ACC112 (cell line): Measurements from ENCODE around the gene INPP5A.

Experiments
- H2AFZ ChIP-seq: fragments of 200-600 bp; sonication (generic); one replicate; pipeline ENCODE4 v1.6.0; 2017; ENCODE audit warnings: antibody characterized with exemption, low read length; ENCODE audit not compliant: unreplicated experiment
- H3K27ac ChIP-seq: fragments of 200-600 bp; sonication (generic); 2 replicates; pipeline ENCODE4 v1.5.1; 2014; ENCODE audit warnings: low read depth, mild to moderate bottlenecking, antibody characterized with exemption, low read length, moderate library complexity
- H3K27me3 ChIP-seq: fragments of 200-600 bp; sonication (generic); 2 replicates; pipeline ENCODE4 v1.6.1; 2014; ENCODE audit warnings: mild to moderate bottlenecking, antibody characterized with exemption, low read length, moderate library complexity, mixed read lengths; ENCODE audit not compliant: insufficient read depth
- H3K36me3 ChIP-seq: fragments of 200-600 bp; sonication (generic); 2 replicates; pipeline ENCODE4 v1.6.1; 2016; ENCODE audit warnings: mild to moderate bottlenecking, antibody characterized with exemption, low read length, moderate library complexity, mixed read lengths; ENCODE audit not compliant: insufficient read depth
- H3K4me1 ChIP-seq: fragments of 200-600 bp; sonication (generic); one replicate; pipeline ENCODE4 v1.6.1; 2016; ENCODE audit warnings: low read length, mixed read lengths; ENCODE audit not compliant: insufficient read depth, unreplicated experiment, control insufficient read depth
- H3K4me3 ChIP-seq: fragments of 200-600 bp; sonication (generic); 2 replicates; pipeline ENCODE4 v1.5.1; 2014; ENCODE audit warnings: mild to moderate bottlenecking, low read depth, low read length
- H3K79me2 ChIP-seq: fragments of 200-600 bp; sonication (generic); one replicate; pipeline ENCODE4 v1.6.0; 2016; ENCODE audit warnings: low read length; ENCODE audit not compliant: control insufficient read depth, unreplicated experiment, insufficient read depth

The INPP5A gene

DNA sequence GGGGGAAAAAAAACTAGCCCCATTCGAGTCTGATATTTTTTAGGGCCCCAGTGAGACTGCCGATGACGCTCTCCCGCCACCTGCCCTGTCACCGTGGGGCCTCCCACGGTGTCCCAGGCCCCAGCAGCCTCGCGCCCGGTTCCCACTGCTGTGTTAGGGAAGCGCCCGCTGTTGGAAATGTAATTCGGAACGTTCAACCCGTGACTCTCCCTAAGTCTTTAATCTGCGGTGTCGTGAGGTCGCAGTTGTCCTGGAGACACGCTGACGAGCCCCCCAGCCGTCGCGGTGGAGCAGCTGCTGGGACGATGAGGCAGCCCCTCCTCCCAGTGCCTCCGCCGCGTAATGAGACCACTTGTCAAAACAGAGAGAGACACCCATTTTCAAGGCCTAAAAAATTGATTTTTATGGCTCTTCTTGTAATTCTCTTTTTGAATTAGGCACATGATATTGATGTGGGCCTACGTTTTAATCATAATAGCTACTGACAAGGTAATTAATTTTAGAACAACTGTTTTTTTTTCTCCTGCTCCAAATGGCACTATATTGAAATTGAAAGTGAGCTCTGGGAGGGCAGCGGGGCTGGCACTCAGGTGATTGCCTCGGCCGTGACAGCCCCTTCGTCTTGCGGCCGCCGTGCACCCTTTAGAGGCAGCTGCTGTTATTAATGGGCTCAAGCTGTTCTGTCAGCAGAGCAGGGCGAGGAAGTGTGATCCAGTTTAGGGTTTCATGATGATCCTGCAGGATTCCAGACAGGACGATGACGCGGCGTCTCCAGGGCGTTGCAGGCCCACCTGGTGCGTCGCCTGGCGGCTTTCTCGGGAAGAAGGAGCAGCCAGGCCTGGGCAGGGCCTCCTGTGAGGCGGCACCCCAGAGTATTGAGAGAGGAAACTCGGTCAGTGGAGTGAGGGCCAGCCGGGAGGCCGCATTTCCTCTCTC is 185.1 kb downstream of the INPP5A start:
- Histone ChIP-seq H3K27me3 (no peaks in the 10 kb centered on the region), H3K4me1 (no peaks in the 10 kb centered on the region), H2AFZ (no peak overlapping the region), H3K4me3 (no peak overlapping the region), H3K36me3 (no peaks in the 10 kb centered on the region; the same call in 1 of the 2 replicates), H3K27ac (no peak overlapping the region), H3K79me2 (no peaks in the 10 kb centered on the region)

DNA sequence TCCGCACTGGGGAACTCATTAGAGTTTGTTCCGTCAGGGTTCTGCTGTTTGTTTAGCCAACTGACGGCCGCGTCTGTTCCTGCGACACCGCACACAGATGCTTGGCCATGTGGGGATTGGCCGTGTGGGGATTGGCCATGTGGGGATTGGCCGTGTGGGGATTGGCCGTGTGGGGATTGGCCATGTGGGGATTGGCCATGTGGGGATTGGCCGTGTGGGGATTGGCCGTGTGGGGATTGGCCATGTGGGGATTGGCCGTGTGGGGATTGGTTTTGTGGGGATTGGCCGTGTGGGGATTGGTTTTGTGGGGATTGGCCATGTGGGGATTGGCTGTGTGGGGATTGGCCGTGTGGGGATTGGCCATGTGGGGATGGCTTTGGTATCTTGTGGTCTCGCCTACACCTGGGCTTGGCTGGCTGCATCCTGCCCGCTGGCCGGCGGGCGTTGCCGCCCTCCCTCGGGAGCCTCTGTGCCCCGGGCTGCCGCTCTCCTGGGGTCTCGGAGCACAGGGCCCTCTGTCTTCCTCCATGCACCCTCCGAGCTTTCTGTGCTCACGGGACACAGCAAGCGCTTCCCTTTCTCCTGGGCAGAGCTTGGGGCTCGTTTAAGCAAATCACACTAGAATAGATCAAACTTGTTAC is 185.9 kb downstream of the INPP5A start:
- H3K4me3 ChIP-seq: no peak overlapping the region
- H3K27ac ChIP-seq: no peak overlapping the region
- H3K79me2 ChIP-seq: no peaks in the 10 kb centered on the region
- H3K4me1 ChIP-seq: no peaks in the 10 kb centered on the region
- no peak overlapping the region for H2AFZ ChIP-seq
- no peaks in the 10 kb centered on the region for H3K27me3 ChIP-seq
- no peaks in the 10 kb centered on the region; the same call in 1 of the 2 replicates for H3K36me3 ChIP-seq

DNA sequence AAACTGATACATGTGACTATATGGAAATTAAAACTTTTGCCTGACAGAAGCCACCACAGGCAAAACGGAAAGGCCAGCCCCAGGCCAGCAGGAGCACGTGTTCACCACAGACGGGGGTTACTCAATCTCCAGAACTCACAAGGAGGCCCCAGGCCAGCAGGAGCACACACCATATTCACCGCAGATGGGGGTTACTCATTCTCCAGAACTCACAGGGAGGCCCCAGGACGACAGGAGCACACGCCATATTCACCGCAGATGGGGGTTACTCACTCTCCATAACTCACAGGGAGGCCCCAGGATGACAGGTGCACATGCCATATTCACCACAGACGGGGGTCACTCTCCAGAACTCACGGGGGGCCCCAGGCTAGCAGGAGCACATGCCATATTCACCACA is 186.9 kb downstream of the INPP5A start:
- no peaks in the 10 kb centered on the region for H3K79me2 ChIP-seq
- H2AFZ ChIP-seq: no peak overlapping the region
- no peak overlapping the region for H3K4me3 ChIP-seq
- no peaks in the 10 kb centered on the region for H3K4me1 ChIP-seq
- no peaks in the 10 kb centered on the region; the same call in 1 of the 2 replicates for H3K36me3 ChIP-seq
- H3K27ac ChIP-seq: no peak overlapping the region
- no peaks in the 10 kb centered on the region for H3K27me3 ChIP-seq

DNA sequence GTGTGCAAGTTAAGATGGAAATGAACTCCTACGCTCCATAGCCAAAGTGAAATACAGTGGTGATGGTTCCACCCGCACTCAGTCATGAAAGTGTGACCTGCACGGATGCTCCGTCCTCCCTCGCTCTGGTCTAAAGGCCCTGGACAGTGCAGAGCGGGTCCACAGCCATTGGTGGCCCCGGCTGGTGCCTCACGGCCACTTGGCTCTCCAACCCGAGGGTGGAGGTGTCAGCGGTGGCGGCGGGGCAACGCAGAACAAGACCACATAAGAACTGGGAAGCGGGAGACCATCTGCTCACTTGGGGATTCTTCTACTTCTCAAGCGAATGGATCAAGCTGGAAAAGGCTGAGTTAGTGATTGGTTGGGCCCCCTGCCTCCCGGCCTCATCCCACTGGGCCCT is 187.6 kb downstream of the INPP5A start:
- Histone ChIP-seq H2AFZ (no peak overlapping the region), H3K4me1 (no peaks in the 10 kb centered on the region), H3K27ac (no peak overlapping the region), H3K27me3 (no peaks in the 10 kb centered on the region), H3K4me3 (no peak overlapping the region), H3K79me2 (no peaks in the 10 kb centered on the region), H3K36me3 (no peaks in the 10 kb centered on the region; the same call in 1 of the 2 replicates)

DNA sequence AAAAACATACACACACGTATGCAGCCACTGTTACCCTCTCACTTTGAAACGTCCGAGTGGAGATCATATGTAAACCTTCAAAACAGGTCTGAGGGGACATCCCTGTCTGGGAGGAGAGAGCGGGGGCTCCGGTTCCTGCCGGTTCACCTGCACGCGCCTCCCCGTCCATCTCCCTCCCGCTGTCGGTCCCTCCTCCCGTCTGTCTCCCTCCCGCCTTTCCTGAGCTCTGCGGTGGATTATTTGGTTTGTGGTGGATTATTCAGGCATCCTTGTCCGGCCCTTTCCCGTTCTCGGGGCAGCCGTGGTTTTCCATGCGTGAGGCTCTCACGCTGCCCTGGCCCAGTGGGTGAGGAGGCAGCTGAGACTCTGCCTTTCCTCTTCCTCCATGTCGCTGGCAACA is 188.6 kb downstream of the INPP5A start:
- no peak overlapping the region for H3K27ac ChIP-seq
- H3K79me2 ChIP-seq: no peaks in the 10 kb centered on the region
- no peak overlapping the region for H2AFZ ChIP-seq
- H3K27me3 ChIP-seq: no peaks in the 10 kb centered on the region
- no peaks in the 10 kb centered on the region; the same call in 1 of the 2 replicates for H3K36me3 ChIP-seq
- no peak overlapping the region for H3K4me3 ChIP-seq
- H3K4me1 ChIP-seq: no peaks in the 10 kb centered on the region

DNA sequence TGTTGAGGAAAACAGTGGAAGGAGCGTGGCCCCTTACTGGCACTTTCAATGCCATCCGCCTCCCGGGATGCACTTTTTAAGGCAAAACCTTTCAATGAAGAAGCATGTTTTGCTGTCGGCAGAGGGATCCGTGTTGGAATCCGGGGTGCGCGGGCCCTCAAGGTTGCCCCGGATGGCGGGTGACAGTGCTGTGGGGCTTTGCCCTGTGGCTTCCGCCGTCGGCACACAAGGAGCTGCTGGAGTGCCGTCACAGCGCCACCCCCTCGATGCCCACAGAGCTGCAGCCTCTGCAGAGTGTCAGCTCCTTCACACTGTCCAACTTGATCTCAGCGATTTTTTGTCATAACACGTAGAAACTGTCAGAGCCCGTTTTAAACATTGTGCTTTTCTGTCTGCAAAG is 189.4 kb downstream of the INPP5A start:
- H3K27me3 ChIP-seq: no peaks in the 10 kb centered on the region
- no peak overlapping the region for H3K4me3 ChIP-seq
- H2AFZ ChIP-seq: no peak overlapping the region
- no peaks in the 10 kb centered on the region for H3K79me2 ChIP-seq
- no peaks in the 10 kb centered on the region; the same call in 1 of the 2 replicates for H3K36me3 ChIP-seq
- no peak overlapping the region for H3K27ac ChIP-seq
- no peaks in the 10 kb centered on the region for H3K4me1 ChIP-seq

DNA sequence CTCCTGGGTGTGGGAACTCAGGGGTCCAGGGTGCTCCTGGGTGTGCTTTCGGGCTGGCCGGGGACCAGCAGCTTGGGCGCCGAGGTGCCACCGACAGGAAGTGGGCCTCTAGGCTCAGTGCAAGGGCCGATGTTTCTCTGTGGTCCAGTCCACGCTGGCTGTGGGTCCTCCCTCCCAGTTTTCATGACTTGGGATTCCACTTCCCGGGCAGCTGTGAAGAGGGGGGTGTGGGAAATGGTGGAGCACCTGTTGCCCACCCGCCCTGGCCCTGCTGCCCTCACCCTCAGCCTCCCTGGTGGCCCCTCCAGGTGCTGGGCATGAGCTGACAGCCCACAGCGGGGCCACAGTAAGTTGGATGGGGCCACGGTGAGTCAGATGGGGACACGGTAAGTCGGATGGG is 189.8 kb downstream of the INPP5A start:
- Histone ChIP-seq H3K4me1 (no peaks in the 10 kb centered on the region), H3K36me3 (no peaks in the 10 kb centered on the region; the same call in 1 of the 2 replicates), H3K27me3 (no peaks in the 10 kb centered on the region), H3K27ac (no peak overlapping the region), H2AFZ (no peak overlapping the region), H3K79me2 (no peaks in the 10 kb centered on the region), H3K4me3 (no peak overlapping the region)

DNA sequence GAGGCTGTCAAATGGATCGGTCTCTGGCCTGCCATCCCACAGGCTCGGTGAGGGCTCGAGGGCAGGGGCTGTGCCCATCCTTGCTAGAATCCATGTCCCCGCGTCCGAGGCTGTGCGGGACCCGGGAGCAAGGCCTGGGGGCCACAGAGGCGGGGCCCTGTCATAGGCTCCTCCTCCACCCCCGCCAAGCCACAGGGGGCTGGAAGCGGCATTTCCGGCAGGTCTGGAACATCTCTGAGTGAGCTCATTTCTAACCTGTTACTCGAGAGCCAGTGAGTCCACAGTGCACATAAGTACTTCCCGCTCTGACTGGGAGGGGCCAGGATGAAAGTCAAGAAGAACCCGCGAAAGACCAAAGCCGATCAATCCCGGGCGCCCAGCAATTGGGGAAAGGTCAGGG is 190.7 kb downstream of the INPP5A start:
- no peak overlapping the region for H3K4me3 ChIP-seq
- H3K27me3 ChIP-seq: no peaks in the 10 kb centered on the region
- no peak overlapping the region for H2AFZ ChIP-seq
- no peaks in the 10 kb centered on the region; the same call in 1 of the 2 replicates for H3K36me3 ChIP-seq
- H3K79me2 ChIP-seq: no peaks in the 10 kb centered on the region
- H3K4me1 ChIP-seq: no peaks in the 10 kb centered on the region
- no peak overlapping the region for H3K27ac ChIP-seq

DNA sequence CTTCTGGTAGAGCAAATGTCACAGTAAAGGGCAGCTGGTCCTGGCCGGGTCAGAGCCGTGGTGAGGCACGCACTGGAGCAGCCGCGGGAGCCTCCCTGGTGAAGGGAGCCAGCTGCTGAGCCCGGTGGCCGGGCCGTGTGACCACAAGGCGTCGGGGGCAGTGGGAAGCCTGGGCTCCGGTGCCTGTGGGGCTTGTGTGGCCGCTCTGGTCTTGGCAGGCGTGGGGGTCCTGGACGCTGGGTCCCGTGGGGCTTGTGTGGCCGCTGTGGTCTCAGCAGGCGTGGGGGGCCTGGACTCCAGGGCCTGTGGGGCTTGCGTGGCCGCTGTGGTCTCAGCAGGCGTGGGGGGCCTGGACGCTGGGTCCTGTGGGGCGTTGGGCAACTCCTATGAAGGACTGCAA is 191.2 kb downstream of the INPP5A start:
- no peak overlapping the region for H3K4me3 ChIP-seq
- no peak overlapping the region for H3K27ac ChIP-seq
- H3K36me3 ChIP-seq: no peaks in the 10 kb centered on the region; the same call in 1 of the 2 replicates
- H3K27me3 ChIP-seq: no peaks in the 10 kb centered on the region
- H2AFZ ChIP-seq: no peak overlapping the region
- H3K4me1 ChIP-seq: no peaks in the 10 kb centered on the region
- H3K79me2 ChIP-seq: no peaks in the 10 kb centered on the region

DNA sequence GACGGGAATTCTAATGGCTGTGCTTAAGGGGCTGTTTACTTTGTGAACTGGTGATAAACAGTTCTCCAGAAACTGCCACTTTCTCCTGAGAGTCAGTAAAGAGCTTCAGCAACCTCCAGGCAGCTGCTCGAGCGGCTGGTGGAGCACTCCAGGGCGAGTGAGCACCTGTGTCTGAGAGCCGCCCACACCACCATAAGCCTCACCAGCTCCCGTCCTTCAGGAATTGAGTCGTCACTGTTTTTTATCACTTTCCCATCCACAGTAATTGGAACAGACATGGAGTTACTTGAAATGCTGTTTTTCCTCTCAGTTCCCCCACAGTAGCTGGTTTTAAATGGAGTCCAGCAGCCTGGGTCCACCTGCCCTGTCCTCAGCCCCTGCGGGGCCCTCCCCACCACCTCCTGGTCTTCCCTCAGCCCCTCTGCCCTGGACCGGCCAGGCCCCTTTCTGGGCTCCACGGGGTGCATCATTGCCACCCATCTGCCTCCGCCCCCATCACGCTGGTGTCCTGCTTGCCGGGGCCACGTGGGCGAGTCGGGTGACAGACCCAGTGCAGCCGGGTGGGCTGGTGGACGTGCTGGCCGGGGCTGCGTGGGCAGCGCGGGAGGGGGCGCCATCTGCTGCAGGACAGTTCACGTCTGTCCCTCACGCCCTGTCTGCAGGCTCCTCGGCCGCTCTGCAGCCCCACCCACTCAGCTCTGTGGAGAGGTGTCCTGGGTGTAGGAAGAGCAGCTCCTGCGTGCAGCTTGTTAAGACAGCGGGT is 192.4 kb downstream of the INPP5A start:
- H3K27ac ChIP-seq: no peak overlapping the region
- no peak overlapping the region for H2AFZ ChIP-seq
- H3K4me3 ChIP-seq: no peak overlapping the region
- H3K4me1 ChIP-seq: no peaks in the 10 kb centered on the region
- H3K27me3 ChIP-seq: no peaks in the 10 kb centered on the region
- H3K79me2 ChIP-seq: no peaks in the 10 kb centered on the region
- H3K36me3 ChIP-seq: no peaks in the 10 kb centered on the region; the same call in 1 of the 2 replicates
